Measurements from ENCODE around the gene DMTF1. TPM values are rescaled to one million over a fixed set of nuclear protein-coding genes. Genes with fewer than 3 reads are reported as not detected.
"Not testable (repeated sequence)": the region's sequence is repeated elsewhere in the genome, so short reads cannot be mapped to it uniquely, and the experiment has no call there.

DMTF1 gene
- total and polyA plus RNA-seq, 2 experiments from 2014 or later = 37.8 to 75.1 TPM

GRCh38 chr7:87113077-87113476, 39.2 kb upstream of the DMTF1 start:
- H4K20me1 ChIP-seq (ENCODE audit: insufficient read depth, poor library complexity, severe bottlenecking) = no peaks in the 10 kb centered on the region
- H3K36me3 ChIP-seq (replicated peaks; ENCODE audit: insufficient read depth, low read depth) = no peaks in the 10 kb centered on the region
- DNase-seq (ENCODE audit: low spot score) = no peak
- H2AFZ ChIP-seq = no peak overlapping the region
- H3K4me3 ChIP-seq = no peak overlapping the region
- H3K4me2 ChIP-seq = no peak overlapping the region
- H3K4me1 ChIP-seq (ENCODE audit: insufficient read depth) = no peaks in the 10 kb centered on the region
- 90% methylated on average over 1 of the region's 1 CpG for WGBS (ENCODE audit: low lambda C conversion rate, missing lambda C conversion rate)
- H3K9me2 ChIP-seq (replicated peaks; ENCODE audit: insufficient read depth) = no peaks in the 10 kb centered on the region
- no peaks in the 10 kb centered on the region for H3K27me3 ChIP-seq
- no peaks in the 10 kb centered on the region for H3K79me2 ChIP-seq
- no peaks in the 10 kb centered on the region for H3K9me3 ChIP-seq (ENCODE audit: low read depth)
- no peak for TF ChIP-seq EZH2 (IDR thresholded peaks at IDR 0.05; ENCODE audit: borderline replicate concordance)
- TF ChIP-seq CTCF (IDR thresholded peaks at IDR 0.05; ENCODE audit: poor library complexity) = no peak
- no peak for TF ChIP-seq EZH2phosphoT487 (IDR thresholded peaks at IDR 0.05; ENCODE audit: low read depth, severe bottlenecking, unreplicated experiment)
- H3K27ac ChIP-seq = no peak overlapping the region

GRCh38 chr7:87113904-87114303, 38.3 kb upstream of the DMTF1 start:
- not testable (repeated sequence) for H3K79me2 ChIP-seq; H3K9me2 ChIP-seq (replicated peaks; ENCODE audit: insufficient read depth); H3K36me3 ChIP-seq (replicated peaks; ENCODE audit: insufficient read depth, low read depth); DNase-seq (ENCODE audit: low spot score); H3K9me3 ChIP-seq (ENCODE audit: low read depth); H3K27ac ChIP-seq; H3K27me3 ChIP-seq; H4K20me1 ChIP-seq (ENCODE audit: insufficient read depth, poor library complexity, severe bottlenecking); H2AFZ ChIP-seq; H3K4me1 ChIP-seq (ENCODE audit: insufficient read depth); H3K4me3 ChIP-seq; H3K4me2 ChIP-seq
- WGBS (ENCODE audit: low lambda C conversion rate, missing lambda C conversion rate) = 95% methylated on average over 3 of the region's 3 CpGs

- not testable (repeated sequence) for H3K4me1 ChIP-seq (ENCODE audit: insufficient read depth); H3K36me3 ChIP-seq (replicated peaks; ENCODE audit: insufficient read depth, low read depth); H3K9me2 ChIP-seq (replicated peaks; ENCODE audit: insufficient read depth); H3K27ac ChIP-seq; H4K20me1 ChIP-seq (ENCODE audit: insufficient read depth, poor library complexity, severe bottlenecking); H3K9me3 ChIP-seq (ENCODE audit: low read depth); DNase-seq (ENCODE audit: low spot score); H2AFZ ChIP-seq; H3K4me3 ChIP-seq; H3K79me2 ChIP-seq; H3K27me3 ChIP-seq; H3K4me2 ChIP-seq
- WGBS (ENCODE audit: low lambda C conversion rate, missing lambda C conversion rate) = 94% methylated on average over 2 of the region's 2 CpGs
These were observed 36.5 kb upstream of the DMTF1 start for GRCh38 chr7:87115772-87116171.

DNA sequence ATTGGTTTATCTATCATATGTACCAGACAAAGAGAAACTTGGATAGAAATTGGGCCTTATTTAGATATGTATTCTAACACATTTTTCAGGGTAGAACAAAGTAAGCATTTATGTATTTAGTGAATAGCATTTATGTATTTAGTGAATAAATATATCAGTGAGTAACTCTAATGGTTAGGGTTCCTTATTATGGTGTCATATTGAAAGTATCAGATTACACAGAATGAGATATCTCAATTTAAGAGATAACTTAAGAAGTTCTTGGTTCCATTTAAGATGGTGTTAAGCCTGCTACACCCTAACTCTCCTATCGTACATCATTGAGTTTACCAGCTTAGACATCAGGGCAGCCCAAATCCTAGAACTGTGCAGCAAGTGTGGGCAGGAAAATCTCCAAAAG, 35.9 kb upstream of the DMTF1 start:
- H3K4me1 ChIP-seq (ENCODE audit: insufficient read depth) = no peaks in the 10 kb centered on the region
- no peaks in the 10 kb centered on the region for H3K79me2 ChIP-seq
- no peaks in the 10 kb centered on the region for H3K36me3 ChIP-seq (replicated peaks; ENCODE audit: insufficient read depth, low read depth)
- H3K27ac ChIP-seq = no peak overlapping the region
- 88% methylated on average over 1 of the region's 1 CpG for WGBS (ENCODE audit: low lambda C conversion rate, missing lambda C conversion rate)
- H3K27me3 ChIP-seq = no peaks in the 10 kb centered on the region
- no peak overlapping the region for H3K4me2 ChIP-seq
- H3K9me3 ChIP-seq (ENCODE audit: low read depth) = no peaks in the 10 kb centered on the region
- no peaks in the 10 kb centered on the region for H3K9me2 ChIP-seq (replicated peaks; ENCODE audit: insufficient read depth)
- H2AFZ ChIP-seq = no peak overlapping the region
- H3K4me3 ChIP-seq = no peak overlapping the region
- no peaks in the 10 kb centered on the region for H4K20me1 ChIP-seq (ENCODE audit: insufficient read depth, poor library complexity, severe bottlenecking)
- TF ChIP-seq CTCF (IDR thresholded peaks at IDR 0.05; ENCODE audit: poor library complexity) (no peak), EZH2phosphoT487 (IDR thresholded peaks at IDR 0.05; ENCODE audit: low read depth, severe bottlenecking, unreplicated experiment) (no peak), EZH2 (IDR thresholded peaks at IDR 0.05; ENCODE audit: borderline replicate concordance) (no peak)
- DNase-seq (ENCODE audit: low spot score) = no peak

GRCh38 chr7:87119581-87119980, 32.7 kb upstream of the DMTF1 start:
- 46% methylated on average over 2 of the region's 2 CpGs for WGBS (ENCODE audit: low lambda C conversion rate, missing lambda C conversion rate)
- Histone ChIP-seq H4K20me1 (ENCODE audit: insufficient read depth, poor library complexity, severe bottlenecking) (no peaks in the 10 kb centered on the region), H3K27ac (no peak overlapping the region), H3K9me3 (ENCODE audit: low read depth) (no peaks in the 10 kb centered on the region), H3K79me2 (no peaks in the 10 kb centered on the region), H3K4me3 (no peak overlapping the region), H3K9me2 (replicated peaks; ENCODE audit: insufficient read depth) (no peaks in the 10 kb centered on the region), H3K27me3 (no peaks in the 10 kb centered on the region), H2AFZ (no peak overlapping the region), H3K4me1 (ENCODE audit: insufficient read depth) (no peaks in the 10 kb centered on the region), H3K36me3 (replicated peaks; ENCODE audit: insufficient read depth, low read depth) (no peaks in the 10 kb centered on the region), H3K4me2 (no peak overlapping the region)
- no peak for TF ChIP-seq EZH2 (IDR thresholded peaks at IDR 0.05; ENCODE audit: borderline replicate concordance)
- TF ChIP-seq EZH2phosphoT487 (IDR thresholded peaks at IDR 0.05; ENCODE audit: low read depth, severe bottlenecking, unreplicated experiment) = no peak
- TF ChIP-seq CTCF (IDR thresholded peaks at IDR 0.05; ENCODE audit: poor library complexity) = no peak
- no peak for DNase-seq (ENCODE audit: low spot score)

Data from hepatocyte (in vitro differentiated cells).